Testis (tissue), 2 donors: ENCODE data around the gene KCNN3.

Experiments
- CTCF ChIP-seq, 3 experiments: fragments of 450-650 bp in 2 of 3; fragments of 200-600 bp in 1 of 3; sonication (generic) in 1 of 3; IDR thresholded peaks; one replicate each; pipeline ENCODE4 v1.5.1; 2016 to 2019; ENCODE audit warnings: antibody characterized with exemption in 3 of 3, mild to moderate bottlenecking in 2 of 3, moderate library complexity in 1 of 3
- POLR2A ChIP-seq: fragments of 450-650 bp; IDR thresholded peaks from one replicate; pipeline ENCODE4 v1.6.1; 2017; ENCODE audit warnings: antibody characterized with exemption, mild to moderate bottlenecking, moderate library complexity

GRCh38 chr1:154786804-154787570 lies 83.1 kb downstream of the KCNN3 start:
- TF ChIP-seq CTCF (IDR thresholded peaks at IDR 0.05) (no peak), POLR2A (no peak)
